SK-N-SH treated with all-trans-retinoic acid at 6 μM for 48 hours (cell line): ENCODE data around the gene COX6B1.

ENCODE experiments used
- ATAC-seq: fragments of 200-7000 bp; cut with Tn5 transposase; 3 replicates; pipeline ENCODE4 v1.9.1; 2020; ENCODE audit warnings: mild to moderate bottlenecking, moderate library complexity
- ARNTL ChIP-seq: fragments of 450-650 bp; formaldehyde crosslinking; IDR thresholded peaks from 2 replicates; pipeline ENCODE4 v1.5.0; 2020; ENCODE audit warnings: low read depth, mild to moderate bottlenecking, moderate library complexity, borderline replicate concordance
- BACH2 ChIP-seq: fragments of 250-450 bp; sonication (Bioruptor Pico); IDR thresholded peaks from 2 replicates; pipeline ENCODE4 v1.9.0; 2021; ENCODE audit warnings: mild to moderate bottlenecking, borderline replicate concordance
- CREB5 ChIP-seq: fragments of 250-450 bp; sonication (Bioruptor Pico); IDR thresholded peaks from 2 replicates; pipeline ENCODE4 v1.5.1; 2020; ENCODE audit warnings: low read depth, mild to moderate bottlenecking, moderate library complexity
- CSDC2 ChIP-seq: fragments of 250-450 bp; sonication (Bioruptor Pico); IDR thresholded peaks from 2 replicates; pipeline ENCODE4 v1.5.0; 2020; ENCODE audit warnings: mild to moderate bottlenecking, moderate library complexity
- CSRNP3 ChIP-seq: fragments of 250-450 bp; sonication (Bioruptor Pico); IDR thresholded peaks from 2 replicates; pipeline ENCODE4 v1.5.1; 2021; ENCODE audit warnings: mild to moderate bottlenecking, moderate library complexity
- ISL1 ChIP-seq: fragments of 250-450 bp; sonication (Bioruptor Pico); IDR thresholded peaks from 2 replicates; pipeline ENCODE4 v2.1.2; 2022; ENCODE audit warnings: mild to moderate bottlenecking, moderate library complexity
- OSR1 ChIP-seq: fragments of 250-450 bp; sonication (Bioruptor Pico); IDR thresholded peaks from 2 replicates; pipeline ENCODE4 v1.8.0; 2022; ENCODE audit warnings: moderate library complexity, mild to moderate bottlenecking, inconsistent platforms
- POU6F1 ChIP-seq: fragments of 250-450 bp; sonication (Bioruptor Pico); IDR thresholded peaks from 2 replicates; pipeline ENCODE4 v1.8.0; 2021; ENCODE audit warnings: low read depth, mild to moderate bottlenecking, moderate library complexity, borderline replicate concordance
- PPARA ChIP-seq: fragments of 250-450 bp; sonication (Bioruptor Pico); IDR thresholded peaks from 2 replicates; pipeline ENCODE4 v1.5.0; 2020; ENCODE audit warnings: mild to moderate bottlenecking, borderline replicate concordance
- RARB ChIP-seq: fragments of 250-450 bp; sonication (Bioruptor Pico); IDR thresholded peaks from 2 replicates; pipeline ENCODE4 v1.8.0; 2021; ENCODE audit warnings: mild to moderate bottlenecking, moderate library complexity
- TCF4 ChIP-seq: fragments of 250-450 bp; sonication (Bioruptor Pico); IDR thresholded peaks from 2 replicates; pipeline ENCODE4 v1.8.0; 2021; ENCODE audit warnings: mild to moderate bottlenecking, moderate library complexity, borderline replicate concordance
- TSHZ2 ChIP-seq: fragments of 250-450 bp; sonication (Bioruptor Pico); IDR thresholded peaks from 2 replicates; pipeline ENCODE4 v1.5.0; 2020; ENCODE audit warnings: mild to moderate bottlenecking, moderate library complexity
- ZC3H10 ChIP-seq: fragments of 250-450 bp; sonication (Bioruptor Pico); IDR thresholded peaks from 2 replicates; pipeline ENCODE4 v1.5.1; 2021; ENCODE audit warnings: mild to moderate bottlenecking, moderate library complexity
- ZFP3 ChIP-seq: fragments of 250-450 bp; sonication (Bioruptor Pico); IDR thresholded peaks from 2 replicates; pipeline ENCODE4 v1.5.0; 2020; ENCODE audit warnings: mild to moderate bottlenecking, moderate library complexity
- ZFP30 ChIP-seq: fragments of 450-650 bp; formaldehyde crosslinking; IDR thresholded peaks from 2 replicates; pipeline ENCODE4 v1.5.0; 2022; ENCODE audit warnings: mild to moderate bottlenecking, moderate library complexity
- ZNF565 ChIP-seq: fragments of 450-650 bp; formaldehyde crosslinking; conservative IDR thresholded peaks from 2 replicates; pipeline ENCODE4 v1.5.0; 2020; ENCODE audit warnings: low read depth, mild to moderate bottlenecking, moderate library complexity
- ZNF70 ChIP-seq: fragments of 450-650 bp; formaldehyde crosslinking; IDR thresholded peaks from 2 replicates; pipeline ENCODE4 v1.5.0; 2020; ENCODE audit warnings: mild to moderate bottlenecking, moderate library complexity
- ZNF8 ChIP-seq: fragments of 450-650 bp; formaldehyde crosslinking; IDR thresholded peaks from 2 replicates; pipeline ENCODE4 v1.5.0; 2020; ENCODE audit warnings: mild to moderate bottlenecking, moderate library complexity

Gene COX6B1

GRCh38 chr19:35639863-35640262, 8.3 kb upstream of the COX6B1 start:
- no peak for TF ChIP-seq CREB5 (CRISPR knock-in tag)
- TF ChIP-seq BACH2: no peak
- no peak for TF ChIP-seq CSRNP3 (CRISPR knock-in tag)
- TF ChIP-seq OSR1 (CRISPR knock-in tag): no peak
- no peak for TF ChIP-seq TCF4
- no peak for TF ChIP-seq PPARA (CRISPR knock-in tag)
- TF ChIP-seq ZNF8 (CRISPR knock-in tag): no peak
- TF ChIP-seq, all 23 proteins: peak for 0
- ATAC-seq: no peak

- TF ChIP-seq OSR1 (CRISPR knock-in tag): no peak
- ATAC-seq: no peak
Observed at GRCh38 chr19:35641515-35642151, 6.5 kb upstream of the COX6B1 start, which contains the start of gene ETV2. Gene ETV2, plus strand, starts transcription at chr19:35641745. Its CDS starts 716 bp downstream, at chr19:35642461.

GRCh38 chr19:35642312-35642711, 5.8 kb upstream of the COX6B1 start:
- TF ChIP-seq POU6F1 (CRISPR knock-in tag) (no peak), ZFP30 (no peak), BACH2 (no peak), CSDC2 (CRISPR knock-in tag) (no peak), CSRNP3 (CRISPR knock-in tag) (no peak), RARB (no peak), ZFP3 (no peak), TSHZ2 (no peak), CREB5 (CRISPR knock-in tag) (no peak), ZC3H10 (CRISPR knock-in tag) (no peak), ZNF8 (CRISPR knock-in tag) (no peak), PPARA (CRISPR knock-in tag) (no peak), ISL1 (no peak), ZNF70 (CRISPR knock-in tag) (no peak), ZNF565 (CRISPR knock-in tag) (no peak), ARNTL (CRISPR knock-in tag) (no peak)
- ATAC-seq: no peak
